ENCODE results near the gene ITPR2. TPM values are rescaled to one million over a fixed set of nuclear protein-coding genes. Genes with fewer than 3 reads are reported as not detected.

ITPR2 gene
- total RNA-seq, 1 experiment from 2014 or later, result 10.1 TPM

GRCh38 chr12:26821212-26821701, 11.7 kb downstream of the ITPR2 start:
- DNase-seq (ENCODE audit: low read depth), result peak; percentile 46

- no peak for DNase-seq (ENCODE audit: low read depth)
These were observed 14.4 kb downstream of the ITPR2 start for GRCh38 chr12:26818636-26819035.

GRCh38 chr12:26818201-26818600, 14.8 kb downstream of the ITPR2 start:
- no peak for DNase-seq (ENCODE audit: low read depth)

- DNase-seq (ENCODE audit: low read depth), result no peak
These were observed 15.8 kb downstream of the ITPR2 start for GRCh38 chr12:26817183-26817591.

- DNase-seq (ENCODE audit: low read depth), result no peak
These were observed 19.2 kb downstream of the ITPR2 start for GRCh38 chr12:26813812-26814211.

GRCh38 chr12:26810330-26810729, 22.7 kb downstream of the ITPR2 start:
- DNase-seq (ENCODE audit: low read depth), result peak; percentile 41

GRCh38 chr12:26809611-26810285, 23.2 kb downstream of the ITPR2 start:
- no peak for DNase-seq (ENCODE audit: low read depth)

GRCh38 chr12:26808766-26809476, 24.1 kb downstream of the ITPR2 start:
- DNase-seq (ENCODE audit: low read depth), result no peak

- DNase-seq (ENCODE audit: low read depth), result no peak
These were observed 25.7 kb downstream of the ITPR2 start for GRCh38 chr12:26807292-26807691.

GRCh38 chr12:26806556-26806955, 26.4 kb downstream of the ITPR2 start:
- DNase-seq (ENCODE audit: low read depth), result no peak

- DNase-seq (ENCODE audit: low read depth), result no peak
These were observed 27.5 kb downstream of the ITPR2 start for GRCh38 chr12:26805401-26805971.

- peak; percentile 75 for DNase-seq (ENCODE audit: low read depth)
These were observed 29.4 kb downstream of the ITPR2 start for GRCh38 chr12:26803552-26803951.

GRCh38 chr12:26801486-26801885, 31.5 kb downstream of the ITPR2 start:
- no peak for DNase-seq (ENCODE audit: low read depth)

GRCh38 chr12:26800858-26801257, 32.1 kb downstream of the ITPR2 start:
- DNase-seq (ENCODE audit: low read depth), result no peak

GRCh38 chr12:26800347-26800746, 32.6 kb downstream of the ITPR2 start:
- no peak for DNase-seq (ENCODE audit: low read depth)

- no peak for DNase-seq (ENCODE audit: low read depth)
These were observed 33.3 kb downstream of the ITPR2 start for GRCh38 chr12:26799741-26800140.

GRCh38 chr12:26798640-26799039, 34.4 kb downstream of the ITPR2 start:
- DNase-seq (ENCODE audit: low read depth), result no peak

GRCh38 chr12:26798023-26798422, 35.0 kb downstream of the ITPR2 start:
- DNase-seq (ENCODE audit: low read depth), result peak; percentile 26

GRCh38 chr12:26795910-26796309, 37.1 kb downstream of the ITPR2 start:
- no peak for DNase-seq (ENCODE audit: low read depth)

- peak; percentile 19 for DNase-seq (ENCODE audit: low read depth)
These were observed 41.6 kb downstream of the ITPR2 start for GRCh38 chr12:26791301-26791791.

GRCh38 chr12:26790645-26790994, 42.4 kb downstream of the ITPR2 start:
- no peak for DNase-seq (ENCODE audit: low read depth)

- peak; percentile 24 for DNase-seq (ENCODE audit: low read depth)
These were observed 43.0 kb downstream of the ITPR2 start for GRCh38 chr12:26789731-26790644.

Measured in RPMI7951 (cell line).